Measurements from ENCODE around the gene CRIP1. TPM values are rescaled to one million over a fixed set of nuclear protein-coding genes. Genes with fewer than 3 reads are reported as not detected.

Gene CRIP1
- total and polyA plus RNA-seq, 2 experiments from 2014 or later: 0.80 to 8.4 TPM

GRCh38 chr14:105487986-105488777 lies 1.5 kb downstream of the CRIP1 start:
- H3K4me3 Mint-ChIP-seq: peak overlapping the region; percentile 42
- no peaks in the 10 kb centered on the region for H3K36me3 Mint-ChIP-seq (ENCODE audit: low read depth)

More at GRCh38 chr14:105487986-105488777, 1.5 kb downstream of the CRIP1 start:
- ATAC-seq: no peak
- Histone ChIP-seq H3K27ac (ENCODE audit: low read depth) (no peak overlapping the region), H4K20me1 (replicated peaks; ENCODE audit: insufficient read depth) (no peaks in the 10 kb centered on the region), H2AFZ (no peak overlapping the region), H3K36me3 (ENCODE audit: insufficient read depth) (no peaks in the 10 kb centered on the region), H3K4me1 (ENCODE audit: insufficient read depth) (peaks cover 4% of the 10 kb centered on the region; the same call in 1 of the 2 replicates), H3K79me2 (replicated peaks; ENCODE audit: insufficient read depth) (no peaks in the 10 kb centered on the region), H3K4me3 (peak overlapping the region; percentile 61), H3K9me2 (ENCODE audit: insufficient read depth) (peaks cover 3% of the 10 kb centered on the region; the same call in 1 of the 2 replicates), H3F3A (replicated peaks; ENCODE audit: low read depth) (peaks cover 4% of the 10 kb centered on the region; the same call in 1 of the 2 replicates), H3K4me2 (peak overlapping the region; percentile 83; the same call in 1 of the 2 replicates), H3K27me3 (ENCODE audit: insufficient read depth) (peaks cover 67% of the 10 kb centered on the region)
- TF ChIP-seq, protein P1, sequence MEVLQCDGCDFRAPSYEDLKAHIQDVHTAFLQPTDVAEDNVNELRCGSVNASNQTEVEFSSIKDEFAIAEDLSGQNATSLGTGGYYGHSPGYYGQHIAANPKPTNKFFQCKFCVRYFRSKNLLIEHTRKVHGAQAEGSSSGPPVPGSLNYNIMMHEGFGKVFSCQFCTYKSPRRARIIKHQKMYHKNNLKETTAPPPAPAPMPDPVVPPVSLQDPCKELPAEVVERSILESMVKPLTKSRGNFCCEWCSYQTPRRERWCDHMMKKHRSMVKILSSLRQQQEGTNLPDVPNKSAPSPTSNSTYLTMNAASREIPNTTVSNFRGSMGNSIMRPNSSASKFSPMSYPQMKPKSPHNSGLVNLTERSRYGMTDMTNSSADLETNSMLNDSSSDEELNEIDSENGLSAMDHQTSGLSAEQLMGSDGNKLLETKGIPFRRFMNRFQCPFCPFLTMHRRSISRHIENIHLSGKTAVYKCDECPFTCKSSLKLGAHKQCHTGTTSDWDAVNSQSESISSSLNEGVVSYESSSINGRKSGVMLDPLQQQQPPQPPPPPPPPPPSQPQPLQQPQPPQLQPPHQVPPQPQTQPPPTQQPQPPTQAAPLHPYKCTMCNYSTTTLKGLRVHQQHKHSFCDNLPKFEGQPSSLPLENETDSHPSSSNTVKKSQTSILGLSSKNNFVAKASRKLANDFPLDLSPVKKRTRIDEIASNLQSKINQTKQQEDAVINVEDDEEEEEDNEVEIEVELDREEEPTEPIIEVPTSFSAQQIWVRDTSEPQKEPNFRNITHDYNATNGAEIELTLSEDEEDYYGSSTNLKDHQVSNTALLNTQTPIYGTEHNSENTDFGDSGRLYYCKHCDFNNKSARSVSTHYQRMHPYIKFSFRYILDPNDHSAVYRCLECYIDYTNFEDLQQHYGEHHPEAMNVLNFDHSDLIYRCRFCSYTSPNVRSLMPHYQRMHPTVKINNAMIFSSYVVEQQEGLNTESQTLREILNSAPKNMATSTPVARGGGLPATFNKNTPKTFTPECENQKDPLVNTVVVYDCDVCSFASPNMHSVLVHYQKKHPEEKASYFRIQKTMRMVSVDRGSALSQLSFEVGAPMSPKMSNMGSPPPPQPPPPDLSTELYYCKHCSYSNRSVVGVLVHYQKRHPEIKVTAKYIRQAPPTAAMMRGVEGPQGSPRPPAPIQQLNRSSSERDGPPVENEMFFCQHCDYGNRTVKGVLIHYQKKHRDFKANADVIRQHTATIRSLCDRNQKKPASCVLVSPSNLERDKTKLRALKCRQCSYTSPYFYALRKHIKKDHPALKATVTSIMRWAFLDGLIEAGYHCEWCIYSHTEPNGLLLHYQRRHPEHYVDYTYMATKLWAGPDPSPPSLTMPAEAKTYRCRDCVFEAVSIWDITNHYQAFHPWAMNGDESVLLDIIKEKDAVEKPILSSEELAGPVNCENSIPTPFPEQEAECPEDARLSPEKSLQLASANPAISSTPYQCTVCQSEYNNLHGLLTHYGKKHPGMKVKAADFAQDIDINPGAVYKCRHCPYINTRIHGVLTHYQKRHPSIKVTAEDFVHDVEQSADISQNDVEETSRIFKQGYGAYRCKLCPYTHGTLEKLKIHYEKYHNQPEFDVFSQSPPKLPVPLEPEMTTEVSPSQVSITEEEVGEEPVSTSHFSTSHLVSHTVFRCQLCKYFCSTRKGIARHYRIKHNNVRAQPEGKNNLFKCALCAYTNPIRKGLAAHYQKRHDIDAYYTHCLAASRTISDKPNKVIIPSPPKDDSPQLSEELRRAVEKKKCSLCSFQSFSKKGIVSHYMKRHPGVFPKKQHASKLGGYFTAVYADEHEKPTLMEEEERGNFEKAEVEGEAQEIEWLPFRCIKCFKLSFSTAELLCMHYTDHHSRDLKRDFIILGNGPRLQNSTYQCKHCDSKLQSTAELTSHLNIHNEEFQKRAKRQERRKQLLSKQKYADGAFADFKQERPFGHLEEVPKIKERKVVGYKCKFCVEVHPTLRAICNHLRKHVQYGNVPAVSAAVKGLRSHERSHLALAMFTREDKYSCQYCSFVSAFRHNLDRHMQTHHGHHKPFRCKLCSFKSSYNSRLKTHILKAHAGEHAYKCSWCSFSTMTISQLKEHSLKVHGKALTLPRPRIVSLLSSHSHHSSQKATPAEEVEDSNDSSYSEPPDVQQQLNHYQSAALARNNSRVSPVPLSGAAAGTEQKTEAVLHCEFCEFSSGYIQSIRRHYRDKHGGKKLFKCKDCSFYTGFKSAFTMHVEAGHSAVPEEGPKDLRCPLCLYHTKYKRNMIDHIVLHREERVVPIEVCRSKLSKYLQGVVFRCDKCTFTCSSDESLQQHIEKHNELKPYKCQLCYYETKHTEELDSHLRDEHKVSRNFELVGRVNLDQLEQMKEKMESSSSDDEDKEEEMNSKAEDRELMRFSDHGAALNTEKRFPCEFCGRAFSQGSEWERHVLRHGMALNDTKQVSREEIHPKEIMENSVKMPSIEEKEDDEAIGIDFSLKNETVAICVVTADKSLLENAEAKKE (CRISPR knock-in tag; IDR thresholded peaks at IDR 0.05): no peak
- peak in 1 of 2 experiments; percentile 22; a peak in 1 of 4 replicates for TF ChIP-seq CTCF (conservative IDR thresholded peaks at IDR 0.05; ENCODE audit: low read depth in 2 of 2)
- Mint-ChIP-seq H3K27ac (no peak overlapping the region), H3K27me3 (ENCODE audit: insufficient read depth, low read depth, poor library complexity) (peaks cover 57% of the 10 kb centered on the region), H3K4me1 (peaks cover 8% of the 10 kb centered on the region; the same call in 2 of the 3 replicates), H3K9me3 (peaks cover 6% of the 10 kb centered on the region; the same call in 2 of the 3 replicates)
- no peak for DNase-seq (ENCODE audit: low spot score)

Data from GM23338 (cell line).